Left cardiac atrium (tissue), 4 donors: Measurements from ENCODE around the gene ZNF536. TPM values are rescaled to one million over a fixed set of nuclear protein-coding genes. Genes with fewer than 3 reads are reported as not detected.
"Not testable (repeated sequence)": the region's sequence is repeated elsewhere in the genome, so short reads cannot be mapped to it uniquely, and the experiment has no call there.

ENCODE experiments used
- ATAC-seq, 2 donors: fragments of 200-7000 bp; cut with Tn5 transposase; one replicate each; pipeline ENCODE4 v1.9.1; 2020; ENCODE audit warnings: mild to moderate bottlenecking in 2 of 2, moderate library complexity in 2 of 2
- DNase-seq: peaks from one replicate; pipeline ENCODE4 v3.0.0-alpha.2; 2020
- intact Hi-C, 2 donors: fragments of 100-400 bp; cut with DNase I; formaldehyde crosslinking; loops; one replicate each; pipeline versions ENCODE4 v1.14.1 to v1.15.1; 2022 to 2023
- total RNA-seq, 2 donors: library from RNA; stranded (reverse); fragmentation: NEBNext Ultra II Directional; extraction: Animal tissue kit (Norgen Biotek cat#: 25700); gene quantifications; one replicate each; pipeline ENCODE4 v1.2.1, GENCODE V29; 2021
- donor health status: DM: no; HTN: yes; CAD: no.
- donor health status: DM: no; HTN: yes; CAD: no; lungs with severe emphysema.
- donor health status: DM: yes; HTN: yes; CAD: no.
- donor health status: Dilated cardiomyopathy.

ZNF536 gene
- total RNA-seq, 2 donors from 2014 or later: 1.2 TPM

- no peak for ATAC-seq
- intact Hi-C loops: no loop called here
- DNase-seq: no peak
Measured at GRCh38 chr19:30492586-30493270, 120.5 kb downstream of the ZNF536 start.

- intact Hi-C loops: no loop called here
- ATAC-seq: no peak
- DNase-seq: no peak
Measured at GRCh38 chr19:30497034-30497433, 124.8 kb downstream of the ZNF536 start.

- DNase-seq, ATAC-seq, intact Hi-C loops: not testable (repeated sequence)
Measured at GRCh38 chr19:30498085-30498484, 125.9 kb downstream of the ZNF536 start.

GRCh38 chr19:30498707-30499106 lies 126.5 kb downstream of the ZNF536 start:
- intact Hi-C loops: no loop called here
- DNase-seq: no peak

GRCh38 chr19:30504272-30504671 lies 132.1 kb downstream of the ZNF536 start:
- DNase-seq (no peak), ATAC-seq (no peak)
- intact Hi-C loops: no loop called here

More at GRCh38 chr19:30498707-30499106, 126.5 kb downstream of the ZNF536 start:
- ATAC-seq: no peak

GRCh38 chr19:30512176-30513081 lies 140.2 kb downstream of the ZNF536 start:
- intact Hi-C loops: no loop called here
- ATAC-seq (no peak), DNase-seq (no peak)

- no peak for DNase-seq
- ATAC-seq: no peak
- intact Hi-C loops: no loop called here
Measured at GRCh38 chr19:30513082-30513411, 140.9 kb downstream of the ZNF536 start.

GRCh38 chr19:30516111-30516510 lies 143.9 kb downstream of the ZNF536 start:
- intact Hi-C loops: no loop called here
- DNase-seq (no peak), ATAC-seq (no peak)

- DNase-seq (no peak), ATAC-seq (no peak)
- intact Hi-C loops: no loop called here
Measured at GRCh38 chr19:30516531-30516930, 144.3 kb downstream of the ZNF536 start.

GRCh38 chr19:30518965-30519606 lies 146.9 kb downstream of the ZNF536 start:
- ATAC-seq (no peak), DNase-seq (no peak)
- intact Hi-C loops: no loop called here

GRCh38 chr19:30519607-30520205 lies 147.5 kb downstream of the ZNF536 start:
- no peak for DNase-seq
- no peak for ATAC-seq
- intact Hi-C loops: no loop called here

- intact Hi-C loops: no loop called here
- ATAC-seq: no peak
- DNase-seq: no peak
Measured at GRCh38 chr19:30520735-30521479, 148.7 kb downstream of the ZNF536 start.

GRCh38 chr19:30521937-30522336 lies 149.8 kb downstream of the ZNF536 start:
- no peak for DNase-seq
- ATAC-seq: no peak
- intact Hi-C loops: no loop called here

GRCh38 chr19:30522341-30522740 lies 150.2 kb downstream of the ZNF536 start:
- DNase-seq (no peak), ATAC-seq (no peak)
- intact Hi-C loops: no loop called here

GRCh38 chr19:30523791-30524190 lies 151.6 kb downstream of the ZNF536 start:
- DNase-seq (no peak), ATAC-seq (no peak)
- intact Hi-C loops: no loop called here

GRCh38 chr19:30525383-30525782 lies 153.2 kb downstream of the ZNF536 start:
- no peak for ATAC-seq
- DNase-seq: no peak
- intact Hi-C loops: no loop called here

GRCh38 chr19:30528919-30529318 lies 156.7 kb downstream of the ZNF536 start:
- intact Hi-C loops: no loop called here
- no peak for ATAC-seq
- DNase-seq: no peak

GRCh38 chr19:30529876-30530275 lies 157.7 kb downstream of the ZNF536 start:
- ATAC-seq (peak in 1 of 2 donors; percentile 12), DNase-seq (no peak)
- intact Hi-C loops: no loop called here

- DNase-seq (no peak), ATAC-seq (no peak)
- intact Hi-C loops: no loop called here
Measured at GRCh38 chr19:30530751-30531150, 158.6 kb downstream of the ZNF536 start.
